ENCODE results near the gene TBX1. TPM values are rescaled to one million over a fixed set of nuclear protein-coding genes. Genes with fewer than 3 reads are reported as not detected.

Gene TBX1
- total and polyA plus RNA-seq, 2 of the 8 experiments (the other 6 are each of a cell fraction or from before 2014, with no cell fraction given): 0.28 TPM; not detected in 1

DNA sequence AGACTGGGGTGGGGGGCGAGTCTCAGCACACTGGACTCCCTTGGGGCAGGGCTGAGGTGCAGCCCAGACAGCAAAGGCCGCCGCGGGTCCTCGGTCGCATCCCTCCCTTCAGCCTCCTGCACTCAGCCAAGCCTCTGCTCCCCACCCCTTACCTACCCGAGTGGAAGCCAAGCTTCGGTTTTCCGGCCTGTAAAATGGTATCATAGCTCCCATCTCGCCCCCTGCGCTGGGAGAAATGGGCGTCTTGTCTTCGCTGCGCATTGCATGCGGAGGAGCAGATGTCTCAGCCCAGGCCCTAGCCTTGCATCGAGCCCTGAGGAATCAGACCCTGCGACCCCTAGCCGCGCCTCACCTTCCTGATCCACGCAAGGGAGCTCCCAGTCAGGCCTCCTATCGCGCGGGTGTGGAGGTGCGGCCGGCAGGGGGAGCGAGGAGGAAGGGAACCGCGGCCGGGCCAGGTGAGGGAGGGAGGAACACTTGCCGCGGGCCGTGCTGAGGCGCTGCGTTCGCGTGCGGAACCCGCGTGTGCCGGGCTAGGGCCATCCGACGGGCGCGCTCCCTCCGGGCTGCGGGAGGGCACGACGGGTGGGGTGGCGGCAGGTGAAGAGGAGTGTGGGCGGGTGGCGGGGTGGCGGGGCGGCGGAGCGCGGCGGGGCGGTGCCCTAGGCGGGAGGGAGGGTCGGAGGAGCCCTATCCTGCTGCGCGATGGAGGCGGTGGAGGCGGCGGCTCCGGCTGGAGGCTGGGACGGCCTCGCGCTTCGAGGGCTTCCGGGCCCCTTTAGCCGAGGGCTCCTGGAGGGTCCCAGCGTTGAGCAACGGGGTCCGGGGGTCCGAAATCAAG lies 4.1 kb upstream of the TBX1 start (continued):
- TF ChIP-seq, protein P1, sequence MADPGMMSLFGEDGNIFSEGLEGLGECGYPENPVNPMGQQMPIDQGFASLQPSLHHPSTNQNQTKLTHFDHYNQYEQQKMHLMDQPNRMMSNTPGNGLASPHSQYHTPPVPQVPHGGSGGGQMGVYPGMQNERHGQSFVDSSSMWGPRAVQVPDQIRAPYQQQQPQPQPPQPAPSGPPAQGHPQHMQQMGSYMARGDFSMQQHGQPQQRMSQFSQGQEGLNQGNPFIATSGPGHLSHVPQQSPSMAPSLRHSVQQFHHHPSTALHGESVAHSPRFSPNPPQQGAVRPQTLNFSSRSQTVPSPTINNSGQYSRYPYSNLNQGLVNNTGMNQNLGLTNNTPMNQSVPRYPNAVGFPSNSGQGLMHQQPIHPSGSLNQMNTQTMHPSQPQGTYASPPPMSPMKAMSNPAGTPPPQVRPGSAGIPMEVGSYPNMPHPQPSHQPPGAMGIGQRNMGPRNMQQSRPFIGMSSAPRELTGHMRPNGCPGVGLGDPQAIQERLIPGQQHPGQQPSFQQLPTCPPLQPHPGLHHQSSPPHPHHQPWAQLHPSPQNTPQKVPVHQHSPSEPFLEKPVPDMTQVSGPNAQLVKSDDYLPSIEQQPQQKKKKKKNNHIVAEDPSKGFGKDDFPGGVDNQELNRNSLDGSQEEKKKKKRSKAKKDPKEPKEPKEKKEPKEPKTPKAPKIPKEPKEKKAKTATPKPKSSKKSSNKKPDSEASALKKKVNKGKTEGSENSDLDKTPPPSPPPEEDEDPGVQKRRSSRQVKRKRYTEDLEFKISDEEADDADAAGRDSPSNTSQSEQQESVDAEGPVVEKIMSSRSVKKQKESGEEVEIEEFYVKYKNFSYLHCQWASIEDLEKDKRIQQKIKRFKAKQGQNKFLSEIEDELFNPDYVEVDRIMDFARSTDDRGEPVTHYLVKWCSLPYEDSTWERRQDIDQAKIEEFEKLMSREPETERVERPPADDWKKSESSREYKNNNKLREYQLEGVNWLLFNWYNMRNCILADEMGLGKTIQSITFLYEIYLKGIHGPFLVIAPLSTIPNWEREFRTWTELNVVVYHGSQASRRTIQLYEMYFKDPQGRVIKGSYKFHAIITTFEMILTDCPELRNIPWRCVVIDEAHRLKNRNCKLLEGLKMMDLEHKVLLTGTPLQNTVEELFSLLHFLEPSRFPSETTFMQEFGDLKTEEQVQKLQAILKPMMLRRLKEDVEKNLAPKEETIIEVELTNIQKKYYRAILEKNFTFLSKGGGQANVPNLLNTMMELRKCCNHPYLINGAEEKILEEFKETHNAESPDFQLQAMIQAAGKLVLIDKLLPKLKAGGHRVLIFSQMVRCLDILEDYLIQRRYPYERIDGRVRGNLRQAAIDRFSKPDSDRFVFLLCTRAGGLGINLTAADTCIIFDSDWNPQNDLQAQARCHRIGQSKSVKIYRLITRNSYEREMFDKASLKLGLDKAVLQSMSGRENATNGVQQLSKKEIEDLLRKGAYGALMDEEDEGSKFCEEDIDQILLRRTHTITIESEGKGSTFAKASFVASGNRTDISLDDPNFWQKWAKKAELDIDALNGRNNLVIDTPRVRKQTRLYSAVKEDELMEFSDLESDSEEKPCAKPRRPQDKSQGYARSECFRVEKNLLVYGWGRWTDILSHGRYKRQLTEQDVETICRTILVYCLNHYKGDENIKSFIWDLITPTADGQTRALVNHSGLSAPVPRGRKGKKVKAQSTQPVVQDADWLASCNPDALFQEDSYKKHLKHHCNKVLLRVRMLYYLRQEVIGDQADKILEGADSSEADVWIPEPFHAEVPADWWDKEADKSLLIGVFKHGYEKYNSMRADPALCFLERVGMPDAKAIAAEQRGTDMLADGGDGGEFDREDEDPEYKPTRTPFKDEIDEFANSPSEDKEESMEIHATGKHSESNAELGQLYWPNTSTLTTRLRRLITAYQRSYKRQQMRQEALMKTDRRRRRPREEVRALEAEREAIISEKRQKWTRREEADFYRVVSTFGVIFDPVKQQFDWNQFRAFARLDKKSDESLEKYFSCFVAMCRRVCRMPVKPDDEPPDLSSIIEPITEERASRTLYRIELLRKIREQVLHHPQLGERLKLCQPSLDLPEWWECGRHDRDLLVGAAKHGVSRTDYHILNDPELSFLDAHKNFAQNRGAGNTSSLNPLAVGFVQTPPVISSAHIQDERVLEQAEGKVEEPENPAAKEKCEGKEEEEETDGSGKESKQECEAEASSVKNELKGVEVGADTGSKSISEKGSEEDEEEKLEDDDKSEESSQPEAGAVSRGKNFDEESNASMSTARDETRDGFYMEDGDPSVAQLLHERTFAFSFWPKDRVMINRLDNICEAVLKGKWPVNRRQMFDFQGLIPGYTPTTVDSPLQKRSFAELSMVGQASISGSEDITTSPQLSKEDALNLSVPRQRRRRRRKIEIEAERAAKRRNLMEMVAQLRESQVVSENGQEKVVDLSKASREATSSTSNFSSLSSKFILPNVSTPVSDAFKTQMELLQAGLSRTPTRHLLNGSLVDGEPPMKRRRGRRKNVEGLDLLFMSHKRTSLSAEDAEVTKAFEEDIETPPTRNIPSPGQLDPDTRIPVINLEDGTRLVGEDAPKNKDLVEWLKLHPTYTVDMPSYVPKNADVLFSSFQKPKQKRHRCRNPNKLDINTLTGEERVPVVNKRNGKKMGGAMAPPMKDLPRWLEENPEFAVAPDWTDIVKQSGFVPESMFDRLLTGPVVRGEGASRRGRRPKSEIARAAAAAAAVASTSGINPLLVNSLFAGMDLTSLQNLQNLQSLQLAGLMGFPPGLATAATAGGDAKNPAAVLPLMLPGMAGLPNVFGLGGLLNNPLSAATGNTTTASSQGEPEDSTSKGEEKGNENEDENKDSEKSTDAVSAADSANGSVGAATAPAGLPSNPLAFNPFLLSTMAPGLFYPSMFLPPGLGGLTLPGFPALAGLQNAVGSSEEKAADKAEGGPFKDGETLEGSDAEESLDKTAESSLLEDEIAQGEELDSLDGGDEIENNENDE (IDR thresholded peaks at IDR 0.05; ENCODE audit: insufficient replicate concordance, low read length): no peak
- TF ChIP-seq ATF3 (IDR thresholded peaks at IDR 0.05; ENCODE audit: insufficient read depth, low read depth, low read length): no peak
- TF ChIP-seq SIX5 (IDR thresholded peaks at IDR 0.05; ENCODE audit: low read depth, low read length): no peak
- no peak for TF ChIP-seq JUN (IDR thresholded peaks at IDR 0.05; ENCODE audit: low read depth, low read length)
- no peak for TF ChIP-seq CEBPB (IDR thresholded peaks at IDR 0.05; ENCODE audit: low read depth, low read length)
- TF ChIP-seq E2F6 (IDR thresholded peaks at IDR 0.05): 0 out of 2 replicates have a peak, but pooled peaks have one; percentile 1
- no peak for TF ChIP-seq HDAC2 (IDR thresholded peaks at IDR 0.05; ENCODE audit: borderline replicate concordance in 1 of 2, low read depth in 2 of 2, low read length in 2 of 2)
